ENCODE measurements around the gene CHRNA4. TPM values are rescaled to one million over a fixed set of nuclear protein-coding genes. Genes with fewer than 3 reads are reported as not detected.

CHRNA4 gene
- polyA plus RNA-seq, 1 donor (not counting 4 experiments of a cell fraction or from before 2014, with no cell fraction given), result not detected

DNA sequence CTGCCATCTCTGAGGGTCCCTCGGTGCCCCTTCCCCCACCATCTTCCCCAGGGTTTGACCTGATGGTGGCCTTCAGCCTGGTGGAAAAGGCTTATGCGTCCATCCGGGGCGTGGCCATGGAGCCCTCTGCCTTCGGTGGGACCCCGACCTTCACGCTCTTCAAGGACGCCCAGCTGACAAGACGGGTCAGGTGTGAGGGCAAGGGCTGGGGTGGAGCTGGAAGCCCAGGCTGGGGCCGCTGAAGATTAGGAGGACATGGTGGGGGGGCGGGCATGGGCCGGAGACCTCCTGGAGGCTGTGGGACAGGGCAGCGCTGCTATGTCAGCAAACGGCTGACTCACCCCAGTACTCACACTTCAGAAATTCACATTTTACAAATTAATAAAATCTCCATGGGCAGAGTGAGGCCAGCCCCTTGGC is 44.6 kb downstream of the CHRNA4 start:
- H2AFZ ChIP-seq (ENCODE audit: control insufficient read depth, low read length), result no peak overlapping the region
- H3K4me2 ChIP-seq (ENCODE audit: control insufficient read depth, extremely low read depth, insufficient read depth, low read depth, low read length), result no peak overlapping the region
- H3K9me1 ChIP-seq (ENCODE audit: control insufficient read depth, extremely low read depth, insufficient read depth, low read length), result no peaks in the 10 kb centered on the region
- dilution Hi-C loops (cut with MboI; ENCODE audit: extremely low pct_ligation_motif_present, low sequenced_read_pairs), result no loop called here
- no peak overlapping the region for H3K4me3 ChIP-seq (ENCODE audit: control insufficient read depth in 2 of 3, extremely low read depth in 1 of 3, insufficient read depth in 2 of 3, low read depth in 1 of 3, low read length in 3 of 3)
- no peaks in the 10 kb centered on the region for H3K36me3 ChIP-seq (ENCODE audit: control insufficient read depth in 2 of 2, extremely low read depth in 1 of 2, insufficient read depth in 2 of 2, low read length in 2 of 2)
- H3K79me2 ChIP-seq (ENCODE audit: control insufficient read depth, insufficient read depth, low read length), result no peaks in the 10 kb centered on the region
- no peak for TF ChIP-seq CTCF (optimal IDR thresholded peaks at IDR 0.05 in 1 of 3, IDR thresholded peaks at IDR 0.05 in 1 of 3, conservative IDR thresholded peaks at IDR 0.05 in 1 of 3; ENCODE audit: extremely low read depth in 1 of 3, insufficient read depth in 2 of 3, low read length in 3 of 3)
- TF ChIP-seq EZH2 (IDR thresholded peaks at IDR 0.05; ENCODE audit: low read length), result no peak
- FAIRE-seq (no peak), DNase-seq (ENCODE audit: low read depth, low spot score) (no peak)
- no peak overlapping the region for H3K9ac ChIP-seq (ENCODE audit: control insufficient read depth, extremely low read depth, insufficient read depth, low read length)
- H3K9me3 ChIP-seq (ENCODE audit: control insufficient read depth, low read depth, low read length), result no peaks in the 10 kb centered on the region
- H4K20me1 ChIP-seq (ENCODE audit: control insufficient read depth, extremely low read depth, insufficient read depth, low read length), result no peaks in the 10 kb centered on the region
- H3K27ac ChIP-seq (ENCODE audit: control insufficient read depth, insufficient read depth, low read length), result no peak overlapping the region
- no peaks in the 10 kb centered on the region for H3K4me1 ChIP-seq (ENCODE audit: control insufficient read depth, extremely low read depth, insufficient read depth, low read length)
- H3K27me3 ChIP-seq (ENCODE audit: control insufficient read depth, extremely low read depth, insufficient read depth, low read length), result peaks cover 8% of the 10 kb centered on the region

DNA sequence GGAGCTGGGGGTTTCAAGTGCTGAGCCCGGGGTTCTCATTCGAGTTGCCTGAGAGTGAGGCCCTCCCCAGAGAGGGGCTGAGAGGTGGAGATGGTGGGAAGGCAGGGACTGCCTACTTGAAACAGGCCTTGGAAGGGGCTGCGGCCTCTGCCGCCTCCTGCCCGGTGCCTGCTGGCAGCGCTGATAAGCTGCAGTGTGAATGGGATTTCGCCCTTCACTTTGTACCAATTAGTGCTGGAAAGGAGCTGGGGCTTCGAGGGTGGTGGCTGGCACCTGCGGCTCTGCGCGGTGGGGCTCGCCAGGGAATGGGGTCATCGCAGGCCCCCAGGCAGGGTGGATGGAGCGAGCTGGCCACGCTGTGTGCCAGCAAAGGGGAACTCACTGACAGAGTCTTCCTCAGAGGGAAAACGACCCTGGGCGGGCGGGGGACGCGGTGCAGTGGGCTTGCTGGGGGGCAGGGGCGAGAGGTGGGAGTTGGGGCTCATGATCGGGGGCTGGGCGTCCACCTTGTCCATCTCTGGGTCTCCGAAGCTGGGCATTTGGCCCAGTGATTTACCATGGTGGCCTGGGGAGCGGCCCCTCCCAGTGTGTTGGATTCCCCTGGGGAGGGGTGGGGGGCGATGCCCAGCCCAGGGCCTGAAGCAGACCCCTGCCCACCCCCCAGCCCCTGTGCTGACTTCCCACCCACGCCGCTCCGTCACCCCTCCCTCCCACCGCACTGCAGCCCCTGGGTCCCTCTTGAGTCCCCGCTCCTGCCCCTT is 45.2 kb downstream of the CHRNA4 start:
- Histone ChIP-seq H3K9me3 (ENCODE audit: control insufficient read depth, low read depth, low read length) (no peaks in the 10 kb centered on the region), H3K4me1 (ENCODE audit: control insufficient read depth, extremely low read depth, insufficient read depth, low read length) (no peaks in the 10 kb centered on the region), H3K27me3 (ENCODE audit: control insufficient read depth, extremely low read depth, insufficient read depth, low read length) (peaks cover 8% of the 10 kb centered on the region), H4K20me1 (ENCODE audit: control insufficient read depth, extremely low read depth, insufficient read depth, low read length) (no peaks in the 10 kb centered on the region), H3K27ac (ENCODE audit: control insufficient read depth, insufficient read depth, low read length) (no peak overlapping the region), H3K4me2 (ENCODE audit: control insufficient read depth, extremely low read depth, insufficient read depth, low read depth, low read length) (no peak overlapping the region), H3K36me3 (ENCODE audit: control insufficient read depth in 2 of 2, extremely low read depth in 1 of 2, insufficient read depth in 2 of 2, low read length in 2 of 2) (no peaks in the 10 kb centered on the region), H3K4me3 (ENCODE audit: control insufficient read depth in 2 of 3, extremely low read depth in 1 of 3, insufficient read depth in 2 of 3, low read depth in 1 of 3, low read length in 3 of 3) (no peak overlapping the region), H2AFZ (ENCODE audit: control insufficient read depth, low read length) (no peak overlapping the region), H3K9ac (ENCODE audit: control insufficient read depth, extremely low read depth, insufficient read depth, low read length) (no peak overlapping the region), H3K79me2 (ENCODE audit: control insufficient read depth, insufficient read depth, low read length) (no peaks in the 10 kb centered on the region), H3K9me1 (ENCODE audit: control insufficient read depth, extremely low read depth, insufficient read depth, low read length) (no peaks in the 10 kb centered on the region)
- TF ChIP-seq CTCF (optimal IDR thresholded peaks at IDR 0.05 in 1 of 3, IDR thresholded peaks at IDR 0.05 in 1 of 3, conservative IDR thresholded peaks at IDR 0.05 in 1 of 3; ENCODE audit: extremely low read depth in 1 of 3, insufficient read depth in 2 of 3, low read length in 3 of 3) (no peak), EZH2 (IDR thresholded peaks at IDR 0.05; ENCODE audit: low read length) (no peak)
- dilution Hi-C loops (cut with MboI; ENCODE audit: extremely low pct_ligation_motif_present, low sequenced_read_pairs), result no loop called here
- DNase-seq (ENCODE audit: low read depth, low spot score) (no peak), FAIRE-seq (no peak)
